Upper lobe of right lung (tissue), 1 donor: Measurements from ENCODE around the gene LURAP1L. TPM values are rescaled to one million over a fixed set of nuclear protein-coding genes. Genes with fewer than 3 reads are reported as not detected.
"Not testable (repeated sequence)": the region's sequence is repeated elsewhere in the genome, so short reads cannot be mapped to it uniquely, and the experiment has no call there.

Experiments used
- ATAC-seq: fragments of 200-7000 bp; cut with Tn5 transposase; one replicate; pipeline ENCODE4 v1.9.1; 2020; ENCODE audit warnings: mild to moderate bottlenecking, moderate library complexity
- DNase-seq: peaks from one replicate; pipeline ENCODE4 v3.0.0-alpha.2; 2020
- H3K27ac ChIP-seq: fragments of 200-600 bp; one replicate; pipeline ENCODE4 v1.8.0; 2022
- H3K27me3 ChIP-seq: fragments of 200-600 bp; one replicate; pipeline ENCODE4 v1.8.0; 2022; ENCODE audit warnings: mild to moderate bottlenecking
- H3K36me3 ChIP-seq: fragments of 200-600 bp; one replicate; pipeline ENCODE4 v1.8.0; 2022
- H3K4me1 ChIP-seq: fragments of 200-600 bp; one replicate; pipeline ENCODE4 v1.8.0; 2022
- H3K4me3 ChIP-seq: fragments of 200-600 bp; one replicate; pipeline ENCODE4 v1.8.0; 2022; ENCODE audit warnings: mild to moderate bottlenecking
- H3K9me3 ChIP-seq: fragments of 200-600 bp; one replicate; pipeline ENCODE4 v1.8.0; 2022
- CTCF ChIP-seq: fragments of 200-600 bp; IDR thresholded peaks from one replicate; pipeline ENCODE4 v1.8.0; 2022; ENCODE audit warnings: antibody characterized with exemption
- intact Hi-C: fragments of 100-400 bp; cut with DNase I; formaldehyde crosslinking; loops from one replicate; pipeline ENCODE4 v1.11.0; 2022
- total RNA-seq: library from RNA; stranded (reverse); fragmentation: NEBNext Ultra II Directional; extraction: Animal tissue kit (Norgen Biotek cat#: 25700); gene quantifications from one replicate; pipeline ENCODE4 v1.2.1, GENCODE V29; 2021
- donor health status: DM: no; HTN: yes; CAD: no; lungs with severe emphysema.

The LURAP1L gene
- total RNA-seq, 1 donor from 2014 or later: 32.3 TPM

GRCh38 chr9:12856603-12857002 lies 81.8 kb downstream of the LURAP1L start:
- no peak for DNase-seq
- no peak for TF ChIP-seq CTCF
- H3K4me3 ChIP-seq: no peak overlapping the region
- H3K27ac ChIP-seq: no peak overlapping the region
- intact Hi-C loops: no loop called here
- H3K27me3 ChIP-seq: no peaks in the 10 kb centered on the region
- H3K4me1 ChIP-seq: no peaks in the 10 kb centered on the region
- no peaks in the 10 kb centered on the region for H3K36me3 ChIP-seq
- no peak for ATAC-seq
- H3K9me3 ChIP-seq: no peaks in the 10 kb centered on the region

- H3K36me3 ChIP-seq: no peaks in the 10 kb centered on the region
- H3K27ac ChIP-seq: no peak overlapping the region
- H3K27me3 ChIP-seq: no peaks in the 10 kb centered on the region
- no peak for DNase-seq
- no peak for TF ChIP-seq CTCF
- H3K4me3 ChIP-seq: no peak overlapping the region
- intact Hi-C loops: no loop called here
- no peaks in the 10 kb centered on the region for H3K9me3 ChIP-seq
- no peak for ATAC-seq
- no peaks in the 10 kb centered on the region for H3K4me1 ChIP-seq
Observed at GRCh38 chr9:12859704-12860251, 85.0 kb downstream of the LURAP1L start.

GRCh38 chr9:12860998-12861397 lies 86.2 kb downstream of the LURAP1L start:
- Histone ChIP-seq H3K27ac (no peak overlapping the region), H3K9me3 (no peaks in the 10 kb centered on the region), H3K36me3 (no peaks in the 10 kb centered on the region), H3K27me3 (no peaks in the 10 kb centered on the region), H3K4me1 (no peaks in the 10 kb centered on the region), H3K4me3 (no peak overlapping the region)
- DNase-seq (no peak), ATAC-seq (no peak)
- no peak for TF ChIP-seq CTCF
- intact Hi-C loops: no loop called here

GRCh38 chr9:12862611-12863410 lies 88.0 kb downstream of the LURAP1L start:
- H3K27ac ChIP-seq: no peak overlapping the region

GRCh38 chr9:12863618-12864017 lies 88.8 kb downstream of the LURAP1L start:
- DNase-seq (no peak), ATAC-seq (no peak)
- intact Hi-C loops: no loop called here
- no peak for TF ChIP-seq CTCF
- Histone ChIP-seq H3K27ac (no peak overlapping the region), H3K4me3 (no peak overlapping the region), H3K4me1 (no peaks in the 10 kb centered on the region), H3K9me3 (no peaks in the 10 kb centered on the region), H3K27me3 (no peaks in the 10 kb centered on the region), H3K36me3 (no peaks in the 10 kb centered on the region)

More at GRCh38 chr9:12862611-12863410, 88.0 kb downstream of the LURAP1L start:
- H3K9me3 ChIP-seq: no peaks in the 10 kb centered on the region
- H3K36me3 ChIP-seq: no peaks in the 10 kb centered on the region
- TF ChIP-seq CTCF: no peak
- H3K27me3 ChIP-seq: no peaks in the 10 kb centered on the region
- intact Hi-C loops: no loop called here
- no peak overlapping the region for H3K4me3 ChIP-seq
- no peaks in the 10 kb centered on the region for H3K4me1 ChIP-seq
- ATAC-seq: no peak
- no peak for DNase-seq

GRCh38 chr9:12865380-12865779 lies 90.6 kb downstream of the LURAP1L start:
- H3K9me3 ChIP-seq, DNase-seq, H3K36me3 ChIP-seq, H3K4me3 ChIP-seq, H3K27ac ChIP-seq, H3K27me3 ChIP-seq, H3K4me1 ChIP-seq, ATAC-seq, intact Hi-C loops: not testable (repeated sequence)
